Measurements from ENCODE around the gene BTNL9. TPM values are rescaled to one million over a fixed set of nuclear protein-coding genes. Genes with fewer than 3 reads are reported as not detected.

Gene BTNL9
- total and polyA plus RNA-seq, 3 donors from 2014 or later = 8.9 to 28.4 (median 19.0) TPM

DNA sequence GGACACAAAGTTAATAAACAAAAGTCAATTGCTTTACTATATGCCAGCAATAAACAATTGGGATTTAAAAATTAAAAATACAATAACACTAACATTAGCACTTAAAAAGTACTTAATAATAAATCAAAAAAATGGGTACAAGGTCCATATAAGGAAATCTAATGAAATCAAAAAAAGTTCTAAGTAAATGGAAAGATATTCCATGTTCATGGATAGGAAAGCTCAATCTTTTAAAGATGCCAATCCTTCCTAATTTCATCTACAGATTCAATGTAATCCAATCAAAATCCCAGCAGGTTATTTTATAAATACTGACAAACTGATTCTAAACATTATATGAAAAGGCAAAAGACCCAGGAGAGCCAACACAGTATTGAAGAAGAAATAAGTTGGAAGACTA, 41.9 kb downstream of the BTNL9 start:
- intact Hi-C loops (cut with DNase I; ENCODE audit: low total_unique reads) = no loop called here
- Histone ChIP-seq H3K9me3 (no peaks in the 10 kb centered on the region), H3K36me3 (ENCODE audit: low read depth, missing control alignments) (no peaks in the 10 kb centered on the region), H3K4me3 (no peak overlapping the region), H3K4me1 (no peaks in the 10 kb centered on the region), H3K27ac (no peak overlapping the region), H3K27me3 (no peaks in the 10 kb centered on the region)
- no peak for TF ChIP-seq POLR2A (IDR thresholded peaks at IDR 0.05)
- TF ChIP-seq, protein P1, sequence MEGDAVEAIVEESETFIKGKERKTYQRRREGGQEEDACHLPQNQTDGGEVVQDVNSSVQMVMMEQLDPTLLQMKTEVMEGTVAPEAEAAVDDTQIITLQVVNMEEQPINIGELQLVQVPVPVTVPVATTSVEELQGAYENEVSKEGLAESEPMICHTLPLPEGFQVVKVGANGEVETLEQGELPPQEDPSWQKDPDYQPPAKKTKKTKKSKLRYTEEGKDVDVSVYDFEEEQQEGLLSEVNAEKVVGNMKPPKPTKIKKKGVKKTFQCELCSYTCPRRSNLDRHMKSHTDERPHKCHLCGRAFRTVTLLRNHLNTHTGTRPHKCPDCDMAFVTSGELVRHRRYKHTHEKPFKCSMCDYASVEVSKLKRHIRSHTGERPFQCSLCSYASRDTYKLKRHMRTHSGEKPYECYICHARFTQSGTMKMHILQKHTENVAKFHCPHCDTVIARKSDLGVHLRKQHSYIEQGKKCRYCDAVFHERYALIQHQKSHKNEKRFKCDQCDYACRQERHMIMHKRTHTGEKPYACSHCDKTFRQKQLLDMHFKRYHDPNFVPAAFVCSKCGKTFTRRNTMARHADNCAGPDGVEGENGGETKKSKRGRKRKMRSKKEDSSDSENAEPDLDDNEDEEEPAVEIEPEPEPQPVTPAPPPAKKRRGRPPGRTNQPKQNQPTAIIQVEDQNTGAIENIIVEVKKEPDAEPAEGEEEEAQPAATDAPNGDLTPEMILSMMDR (IDR thresholded peaks at IDR 0.05) = no peak
- DNase-seq = no peak

DNA sequence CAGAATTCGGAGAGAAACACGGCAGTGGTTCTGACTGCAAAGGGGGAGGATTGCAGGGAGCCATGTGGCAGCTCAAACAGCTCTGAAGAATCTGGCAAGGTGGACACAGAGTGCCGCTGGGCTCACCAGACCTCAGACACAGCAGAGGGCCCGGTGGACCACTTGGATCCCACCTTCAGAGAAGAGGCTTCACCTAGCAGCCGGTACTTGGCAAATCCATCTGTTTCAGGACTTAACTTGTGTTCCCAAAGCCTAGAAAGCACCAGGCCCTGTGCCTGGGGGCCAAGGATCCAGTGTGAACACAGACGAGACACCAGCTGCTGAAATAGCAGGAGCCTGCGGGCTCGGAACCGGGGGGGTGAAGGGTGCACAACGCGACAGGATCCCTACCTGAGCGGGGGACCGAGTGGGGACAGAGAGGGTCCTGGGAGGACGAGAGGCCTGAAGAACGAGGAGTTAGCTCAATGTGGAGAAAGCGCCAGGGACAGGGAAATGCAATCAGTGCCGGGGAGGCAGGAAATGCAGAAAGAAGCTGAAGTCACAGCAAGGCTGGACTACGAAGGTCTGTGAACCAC, 44.6 kb downstream of the BTNL9 start:
- DNase-seq = no peak
- no peaks in the 10 kb centered on the region for H3K36me3 ChIP-seq (ENCODE audit: low read depth, missing control alignments)
- TF ChIP-seq, protein P1 (IDR thresholded peaks at IDR 0.05) = no peak
- TF ChIP-seq POLR2A (IDR thresholded peaks at IDR 0.05) = no peak
- no peaks in the 10 kb centered on the region for H3K9me3 ChIP-seq
- 62 to 66% methylated on average over 18 of the region's 18 CpGs for WGBS, 2 donors
- no peaks in the 10 kb centered on the region for H3K4me1 ChIP-seq
- no peak overlapping the region for H3K4me3 ChIP-seq
- no peak overlapping the region for H3K27ac ChIP-seq
- H3K27me3 ChIP-seq = no peaks in the 10 kb centered on the region
- intact Hi-C loops (cut with DNase I; ENCODE audit: low total_unique reads) = no loop called here

DNA sequence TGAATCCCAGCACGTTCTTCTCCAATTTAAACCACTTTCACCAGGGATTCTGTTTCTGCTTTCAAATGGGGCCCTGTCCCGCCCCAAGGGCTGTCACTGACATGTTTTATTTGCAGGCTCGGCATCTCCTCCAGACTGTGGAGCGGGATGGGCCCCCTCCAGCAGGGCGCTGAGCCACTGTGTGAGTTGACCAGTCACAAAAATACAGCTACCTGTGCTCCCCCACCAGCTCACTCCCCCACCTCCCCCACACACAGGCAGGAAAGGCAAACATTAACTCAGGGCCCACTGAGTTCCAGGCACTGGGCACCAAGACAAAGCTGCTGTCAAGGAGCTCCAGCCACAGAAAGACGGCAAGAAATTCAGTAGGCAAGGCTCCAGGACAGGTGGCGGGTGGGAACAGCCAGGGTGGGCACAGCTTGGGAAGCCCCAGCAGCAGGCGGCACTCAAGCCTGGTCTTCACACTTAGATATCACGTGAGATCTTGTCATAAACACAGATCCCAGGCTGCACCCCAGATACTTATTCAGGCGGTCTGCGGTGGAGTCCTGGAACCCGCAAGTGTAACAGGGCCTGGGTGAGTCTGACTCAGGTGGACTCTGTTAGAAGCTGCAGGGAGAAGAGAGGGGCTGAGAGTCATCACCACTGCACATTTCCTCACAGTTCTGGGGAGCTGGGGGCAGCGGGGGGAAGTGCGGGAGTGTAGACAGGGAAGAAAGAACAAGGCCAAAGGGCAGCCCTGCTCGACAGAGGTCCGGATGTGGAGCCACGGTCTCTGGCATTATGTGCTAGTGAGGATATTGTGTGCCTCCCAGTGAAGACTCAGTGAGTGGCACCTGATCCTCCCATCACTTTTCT, 46.2 kb downstream of the BTNL9 start:
- DNase-seq = no peak
- Histone ChIP-seq H3K27ac (no peak overlapping the region), H3K27me3 (no peaks in the 10 kb centered on the region), H3K9me3 (no peaks in the 10 kb centered on the region), H3K4me1 (no peaks in the 10 kb centered on the region), H3K36me3 (ENCODE audit: low read depth, missing control alignments) (no peaks in the 10 kb centered on the region), H3K4me3 (no peak overlapping the region)
- no peak for TF ChIP-seq POLR2A (IDR thresholded peaks at IDR 0.05)
- TF ChIP-seq, protein P1 (IDR thresholded peaks at IDR 0.05) = no peak
- 67 to 68% methylated on average over 15 to 17 of the region's 17 CpGs for WGBS, 2 donors
- intact Hi-C loops (cut with DNase I; ENCODE audit: low total_unique reads) = no loop called here

DNA sequence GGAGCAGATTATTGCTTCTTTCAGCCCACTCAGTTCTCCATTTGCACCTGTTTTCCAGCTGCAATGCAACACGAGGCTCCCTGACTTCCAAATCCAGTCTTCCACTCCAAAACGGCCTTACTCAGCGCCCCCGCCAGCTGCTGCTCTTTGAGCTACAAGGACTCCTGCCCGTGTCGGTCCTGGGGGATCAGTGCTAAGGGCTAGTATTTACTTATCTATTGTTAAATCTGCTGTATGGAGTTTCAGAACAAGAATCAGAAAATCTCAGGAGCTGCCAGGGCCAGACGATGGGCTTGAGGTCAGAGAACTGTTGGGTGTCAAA, 46.8 kb downstream of the BTNL9 start:
- Histone ChIP-seq H3K36me3 (ENCODE audit: low read depth, missing control alignments) (no peaks in the 10 kb centered on the region), H3K4me1 (no peaks in the 10 kb centered on the region), H3K9me3 (no peaks in the 10 kb centered on the region), H3K27me3 (no peaks in the 10 kb centered on the region), H3K27ac (no peak overlapping the region), H3K4me3 (no peak overlapping the region)
- intact Hi-C loops (cut with DNase I; ENCODE audit: low total_unique reads) = no loop called here
- no peak for DNase-seq
- WGBS, 2 donors = 52 to 60% methylated on average over 7 of the region's 7 CpGs
- TF ChIP-seq POLR2A (IDR thresholded peaks at IDR 0.05) = no peak
- TF ChIP-seq, protein P1 (IDR thresholded peaks at IDR 0.05) = no peak

DNA sequence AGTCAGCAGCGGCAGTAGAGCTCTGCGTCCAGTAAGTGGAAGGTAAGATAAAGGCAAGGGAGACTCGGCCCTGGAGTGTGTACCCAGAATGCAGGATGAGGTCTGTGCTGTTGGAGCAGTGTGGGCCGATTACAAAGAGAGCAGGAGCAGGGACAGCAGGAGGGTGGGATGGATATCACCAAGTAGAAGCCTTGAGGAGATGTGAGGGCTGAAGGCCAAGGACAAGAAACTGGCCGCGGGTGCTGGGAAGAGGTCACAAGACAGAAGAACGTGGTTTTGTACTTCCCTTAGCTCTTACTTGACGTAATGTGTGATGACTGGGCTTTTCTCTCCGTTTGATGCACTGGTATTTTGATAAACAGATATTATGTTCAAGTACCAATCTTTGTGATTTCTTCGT, 47.2 kb downstream of the BTNL9 start:
- Histone ChIP-seq H3K4me3 (no peak overlapping the region), H3K9me3 (no peaks in the 10 kb centered on the region), H3K27me3 (no peaks in the 10 kb centered on the region), H3K36me3 (ENCODE audit: low read depth, missing control alignments) (no peaks in the 10 kb centered on the region), H3K27ac (no peak overlapping the region), H3K4me1 (no peaks in the 10 kb centered on the region)
- no peak for DNase-seq
- no peak for TF ChIP-seq POLR2A (IDR thresholded peaks at IDR 0.05)
- TF ChIP-seq, protein P1 (IDR thresholded peaks at IDR 0.05) = no peak
- intact Hi-C loops (cut with DNase I; ENCODE audit: low total_unique reads) = no loop called here
- WGBS, 2 donors = 64 to 69% methylated on average over 10 of the region's 10 CpGs
